Liver (tissue), 5 donors: ENCODE measurements around the gene GPR149. TPM values are rescaled to one million over a fixed set of nuclear protein-coding genes. Genes with fewer than 3 reads are reported as not detected.

Experiments
- polyA plus RNA-seq, 2 donors: library from polyadenylated mRNA; stranded (reverse) in 1 of 2; unstranded in 1 of 2; fragments of 200-250 nt in 1 of 2; fragments of >200 nt in 1 of 2; fragmentation: Nextera tagmentation in 1 of 2; extraction: Ambion mirVana in 1 of 2; gene quantifications; one replicate each; pipeline versions ENCODE4 v1.2.1 to v1.2.3, GENCODE V29; 2013 to 2015
- small RNA-seq: library from RNA; depleted of rRNA; stranded (forward); fragments of <200 nt; gene quantifications from one replicate; pipeline ENCODE3, GENCODE V24; 2014
- total RNA-seq, 2 donors: library from RNA; depleted of rRNA; stranded (reverse); fragments of >200 nt; gene quantifications; one replicate each; pipeline ENCODE4 v1.2.3, GENCODE V29; 2014
- donor health status: healthy.
- donor health status: healthy.
- donor health status: healthy.

Gene GPR149
- total and polyA plus RNA-seq, 4 donors: not detected

Small RNA genes lying within 50 kb of the gene (small RNA-seq; reads per million reads assigned to genes)
- gene RF01210: not detected

Other genes starting within 250 kb of the GPR149 start
- 10 to 100 TPM; 26.7 to 33.6 TPM for gene DHX36, start 105.7 kb downstream of the GPR149 start, total RNA-seq
- 10 to 100 TPM; 10.6 to 19.5 TPM for gene DHX36, start 105.7 kb downstream of the GPR149 start, polyA plus RNA-seq